Pulmonary artery endothelial cell (primary cell): ENCODE data around the gene SGK1. TPM values are rescaled to one million over a fixed set of nuclear protein-coding genes. Genes with fewer than 3 reads are reported as not detected.
"Not testable (repeated sequence)": the region's sequence is repeated elsewhere in the genome, so short reads cannot be mapped to it uniquely, and the experiment has no call there.

ENCODE experiments used
- DNase-seq: peaks from one replicate; pipeline ENCODE4 v3.0.0-alpha.2; 2011; ENCODE audit warnings: low read depth, low spot score
- total RNA-seq: library from RNA; depleted of rRNA; stranded (reverse); fragments of >200 nt; gene quantifications from 2 replicates; pipeline ENCODE4 v1.2.3, GENCODE V29; 2014

Gene SGK1
- total RNA-seq, 1 donor from 2014 or later = 242 TPM

- no peak for DNase-seq
Observed at GRCh38 chr6:134254118-134254517, 63.8 kb downstream of the SGK1 start.

DNA sequence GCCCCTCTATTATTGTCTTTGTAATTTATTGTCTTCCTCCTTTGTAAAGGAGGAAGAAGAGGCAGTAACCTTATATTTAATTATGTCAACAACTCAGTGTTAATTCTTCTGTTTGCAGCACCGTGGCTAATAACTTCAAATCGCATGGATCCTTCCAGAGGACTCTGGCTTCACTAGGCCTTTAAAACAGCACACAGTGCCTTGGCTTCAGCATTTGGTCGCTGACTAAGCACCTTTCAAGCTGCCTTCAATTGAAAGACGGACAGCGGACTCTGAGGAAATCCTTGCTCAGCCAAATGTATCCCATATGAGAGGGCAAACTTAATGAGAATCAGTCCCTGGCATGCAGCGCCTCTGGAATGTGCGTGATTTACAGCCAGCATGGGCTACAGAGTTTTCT is 64.2 kb downstream of the SGK1 start:
- DNase-seq = no peak

DNA sequence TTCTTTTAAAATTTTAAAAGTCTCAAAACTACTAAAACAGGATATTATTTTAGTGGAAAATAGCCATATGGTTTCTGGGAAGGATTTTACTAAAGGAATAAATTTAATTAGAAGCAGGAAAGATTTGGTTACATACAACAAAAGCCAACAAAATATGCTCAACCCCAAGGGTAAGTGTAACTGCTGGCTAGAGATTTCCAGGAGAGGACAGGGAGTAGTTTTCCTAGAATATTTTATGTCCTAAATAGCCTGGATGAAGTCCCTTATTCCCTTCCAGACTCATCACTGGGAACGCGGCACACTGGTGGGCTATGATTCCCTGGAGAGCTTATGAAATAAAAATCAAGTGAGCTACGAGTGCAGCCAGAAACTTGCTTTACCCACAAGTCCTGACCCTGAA is 66.6 kb downstream of the SGK1 start:
- DNase-seq = no peak

GRCh38 chr6:134250776-134251175 is 67.1 kb downstream of the SGK1 start:
- no peak for DNase-seq

GRCh38 chr6:134249759-134250602 is 67.9 kb downstream of the SGK1 start:
- DNase-seq = peak; percentile 7

DNA sequence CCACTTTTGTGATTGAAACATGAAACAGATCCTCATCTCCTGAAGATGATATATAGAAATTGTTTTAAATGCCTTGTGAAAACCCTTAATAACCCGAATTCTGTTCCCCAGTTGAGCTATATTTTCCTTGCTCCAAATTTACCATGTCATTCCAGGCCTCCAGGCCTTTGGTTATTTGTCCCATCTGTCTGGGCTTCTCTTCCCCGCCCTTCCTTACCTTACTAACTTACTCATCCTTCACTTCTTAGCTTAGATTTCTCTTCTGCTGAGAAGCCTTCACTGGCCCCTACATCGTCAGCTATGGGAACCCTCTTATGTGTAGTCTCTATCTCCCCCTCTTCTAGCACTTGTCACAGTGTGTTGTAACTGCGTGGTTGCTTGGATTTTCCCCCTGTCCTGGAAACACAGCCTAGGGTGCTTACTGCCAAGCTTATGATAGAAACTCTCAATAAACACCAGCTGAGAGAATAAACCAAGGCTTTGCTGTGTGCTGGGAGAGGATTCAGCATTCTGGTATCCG is 68.6 kb downstream of the SGK1 start:
- no peak for DNase-seq

- no peak for DNase-seq
Observed at GRCh38 chr6:134247844-134248580, 69.9 kb downstream of the SGK1 start.

GRCh38 chr6:134247231-134247833 is 70.6 kb downstream of the SGK1 start:
- no peak for DNase-seq

DNA sequence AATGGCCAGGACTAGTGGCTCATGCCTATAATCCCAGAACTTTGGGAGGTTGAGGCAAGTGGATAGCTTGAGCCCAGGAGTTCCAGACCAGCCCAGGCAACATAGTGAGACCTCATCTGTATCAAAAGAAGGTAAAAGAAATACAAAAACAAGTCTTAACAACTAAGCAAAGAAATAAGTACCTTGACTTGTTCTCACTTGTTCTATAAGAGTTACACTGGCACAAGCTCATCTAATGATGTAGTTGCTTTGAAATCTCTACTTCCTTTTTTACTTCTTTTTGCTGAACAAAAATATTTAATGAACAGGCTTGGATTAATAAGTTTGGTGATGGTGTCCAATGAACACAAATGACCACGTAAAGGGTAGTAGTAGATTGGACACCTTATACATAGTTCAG is 72.2 kb downstream of the SGK1 start:
- no peak for DNase-seq

DNA sequence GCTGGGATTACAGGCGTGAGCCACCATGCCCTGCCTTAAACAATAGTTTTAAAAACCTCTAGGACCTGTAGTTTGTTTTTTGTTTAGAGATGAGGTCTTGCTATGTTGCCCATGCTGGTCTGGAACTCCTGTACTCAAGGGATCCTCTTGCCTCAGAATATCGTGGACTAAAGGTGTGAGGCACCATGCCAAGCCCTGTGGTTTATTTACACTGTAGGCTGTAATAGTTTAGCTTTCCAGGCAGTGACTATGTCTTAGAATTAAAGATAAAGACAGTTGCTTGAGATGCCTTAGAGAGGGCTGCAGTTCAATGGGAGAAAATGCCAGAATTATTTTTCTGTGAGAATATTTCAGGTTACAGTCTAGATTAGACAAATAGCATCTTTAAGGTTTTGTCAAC is 72.9 kb downstream of the SGK1 start:
- no peak for DNase-seq

- no peak for DNase-seq
Observed at GRCh38 chr6:134240665-134241431, 77.1 kb downstream of the SGK1 start.

GRCh38 chr6:134238960-134239795 is 78.7 kb downstream of the SGK1 start:
- no peak for DNase-seq

- no peak for DNase-seq
Observed at GRCh38 chr6:134238006-134238405, 79.9 kb downstream of the SGK1 start.

GRCh38 chr6:134235937-134236751 is 81.8 kb downstream of the SGK1 start:
- DNase-seq = peak; percentile 22

- not testable (repeated sequence) for DNase-seq
Observed at GRCh38 chr6:134235334-134235733, 82.6 kb downstream of the SGK1 start.

DNA sequence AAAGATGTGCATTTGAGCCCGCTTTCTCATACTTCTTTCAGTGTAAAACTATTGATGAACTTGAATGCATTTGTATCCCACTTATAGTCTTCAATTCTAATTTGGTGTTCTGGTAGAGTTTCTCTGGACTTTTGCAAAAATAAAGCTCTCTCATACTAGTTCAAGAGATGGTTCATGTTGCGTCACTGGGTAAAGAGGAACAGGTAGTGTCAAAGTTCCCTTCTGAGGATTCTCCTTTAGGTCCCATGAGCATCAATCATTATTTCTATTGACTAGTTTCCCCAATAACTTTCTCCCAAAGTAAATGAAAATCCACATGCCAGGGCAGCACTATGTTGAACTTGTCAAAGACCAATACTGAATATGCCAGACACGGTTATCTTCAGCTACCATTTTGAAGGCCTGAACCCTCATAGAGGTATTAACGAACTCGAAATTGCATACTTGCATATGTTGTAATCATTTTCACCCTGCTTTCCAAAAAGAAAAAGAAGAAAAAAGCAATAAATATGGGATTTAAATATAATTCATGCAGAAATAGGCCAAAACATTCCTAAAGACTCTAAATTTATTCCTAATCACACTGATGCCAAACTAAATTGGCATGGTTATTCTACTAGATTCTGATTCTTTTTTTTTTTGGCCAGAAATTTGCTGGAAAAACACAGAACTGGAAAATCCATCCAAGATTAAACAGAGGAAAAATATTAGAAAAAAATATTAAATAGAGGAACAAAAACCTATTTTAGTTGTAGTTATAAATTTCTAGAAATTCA is 84.5 kb downstream of the SGK1 start:
- no peak for DNase-seq

GRCh38 chr6:134230940-134231339 is 87.0 kb downstream of the SGK1 start:
- no peak for DNase-seq

GRCh38 chr6:134230087-134230700 is 87.7 kb downstream of the SGK1 start:
- DNase-seq = no peak
